Measurements from ENCODE around the gene PCNX2.

- TF ChIP-seq SSRP1 (CRISPR knock-in tag; IDR thresholded peaks at IDR 0.05) = no peak
- no peak for TF ChIP-seq PCBP2 (optimal IDR thresholded peaks at IDR 0.05; ENCODE audit: low read depth, low read length, poor library complexity, severe bottlenecking)
Observed at GRCh38 chr1:233006541-233006973, 289.0 kb downstream of the PCNX2 start.
